Small intestine (tissue), 7 donors: Measurements from ENCODE around the gene SYNM. TPM values are rescaled to one million over a fixed set of nuclear protein-coding genes. Genes with fewer than 3 reads are reported as not detected.

Experiments used
- DNase-seq, 2 donors: peaks; one replicate each; pipeline versions ENCODE4 v3.0.0 to v3.0.0-alpha.2; 2013
- FAIRE-seq: peaks from 2 replicates; lab custom pipeline; 2012; peaks lifted over from hg19 to GRCh38; lab: Jason Lieb, UNC
- H3K27ac ChIP-seq, 3 donors: one replicate each; pipeline ENCODE4 v1.5.1; 2013; ENCODE audit warnings: low read length in 2 of 3, mild to moderate bottlenecking in 2 of 3, control low read depth in 1 of 3, inconsistent platforms in 1 of 3, low read depth in 1 of 3, moderate library complexity in 1 of 3
- H3K27me3 ChIP-seq, 3 donors: one replicate each; pipeline ENCODE4 v1.6.1; 2013; ENCODE audit warnings: low read length in 3 of 3, inconsistent platforms in 1 of 3; ENCODE audit not compliant: control insufficient read depth in 3 of 3, insufficient read depth in 3 of 3
- H3K36me3 ChIP-seq, 3 donors: one replicate each; pipeline ENCODE4 v1.6.1; 2013; ENCODE audit warnings: low read length in 3 of 3, inconsistent platforms in 1 of 3, low read depth in 1 of 3, mild to moderate bottlenecking in 1 of 3, moderate library complexity in 1 of 3; ENCODE audit not compliant: control insufficient read depth in 3 of 3, insufficient read depth in 2 of 3
- H3K4me1 ChIP-seq, 3 donors: one replicate each; pipeline ENCODE4 v1.6.1; 2013; ENCODE audit warnings: low read length in 2 of 3, inconsistent platforms in 1 of 3, low read depth in 1 of 3, mild to moderate bottlenecking in 1 of 3, moderate library complexity in 1 of 3; ENCODE audit not compliant: control insufficient read depth in 3 of 3, insufficient read depth in 2 of 3
- H3K4me3 ChIP-seq, 3 donors: one replicate each; pipeline ENCODE4 v1.5.1; 2013; ENCODE audit warnings: low read length in 3 of 3, control low read depth in 1 of 3, inconsistent platforms in 1 of 3, low read depth in 1 of 3, mild to moderate bottlenecking in 1 of 3, moderate library complexity in 1 of 3
- H3K9me3 ChIP-seq, 2 donors: one replicate each; pipeline ENCODE4 v1.6.1; 2013; ENCODE audit warnings: low read depth in 1 of 2, low read length in 1 of 2; ENCODE audit not compliant: control insufficient read depth in 2 of 2, insufficient read depth in 1 of 2
- WGBS, 3 donors: extraction: QIAGEN DNeasy Blood & Tissue Kit; methylation state at CpG; one replicate each; pipeline ENCODE4 v1.1.7; 2013; 5-methylcytosine and 5-hydroxymethylcytosine counted together
- polyA plus RNA-seq, 4 donors: library from polyadenylated mRNA; stranded (reverse) in 3 of 4; unstranded in 1 of 4; fragments of 200-250 nt in 3 of 4; fragments of 120-200 nt in 1 of 4; gene quantifications; one replicate each; pipeline versions ENCODE4 v1.2.1 to v1.2.3, GENCODE V29; 2013
- donor health status: healthy with polysubstance abuse.
- donor health status: control.
- donor health status: control.
- donor health status: Bipolar disorder and iron deficiency.
- donor health status: healthy.

SYNM gene
- polyA plus RNA-seq, 4 donors, result 2.9 to 18.1 (median 3.3) TPM

GRCh38 chr15:99113547-99114271 lies 8.8 kb downstream of the SYNM start:
- WGBS, 3 donors, result 88 to 89% (median 89%) methylated on average over 13 of the region's 13 CpGs
- no peaks in the 10 kb centered on the region for H3K4me1 ChIP-seq
- no peak overlapping the region for H3K27ac ChIP-seq
- peaks cover 0 to 6% (median 0%) of the 10 kb centered on the region in 3 donors for H3K36me3 ChIP-seq
- H3K27me3 ChIP-seq, result peaks cover 0 to 3% (median 0%) of the 10 kb centered on the region in 3 donors
- FAIRE-seq (no peak), DNase-seq (no peak)
- no peak overlapping the region for H3K4me3 ChIP-seq
- no peaks in the 10 kb centered on the region for H3K9me3 ChIP-seq

GRCh38 chr15:99114511-99115299 lies 9.8 kb downstream of the SYNM start:
- H3K36me3 ChIP-seq, result peaks cover 0 to 6% (median 0%) of the 10 kb centered on the region in 3 donors
- 55 to 77% (median 60%) methylated on average over 12 of the region's 12 CpGs for WGBS, 3 donors
- peaks cover 0 to 3% (median 0%) of the 10 kb centered on the region in 3 donors for H3K27me3 ChIP-seq
- no peak overlapping the region for H3K4me3 ChIP-seq
- H3K9me3 ChIP-seq, result no peaks in the 10 kb centered on the region
- no peak overlapping the region for H3K27ac ChIP-seq
- H3K4me1 ChIP-seq, result no peaks in the 10 kb centered on the region
- DNase-seq (peak in 1 of 2 donors; percentile 66), FAIRE-seq (no peak)

- Histone ChIP-seq H3K36me3 (peaks cover 0 to 6% (median 0%) of the 10 kb centered on the region in 3 donors), H3K4me1 (no peaks in the 10 kb centered on the region), H3K9me3 (no peaks in the 10 kb centered on the region), H3K4me3 (no peak overlapping the region), H3K27me3 (peaks cover 0 to 1% (median 0%) of the 10 kb centered on the region in 3 donors), H3K27ac (no peak overlapping the region)
- DNase-seq (no peak), FAIRE-seq (no peak)
- WGBS, 3 donors, result 75 to 86% (median 86%) methylated on average over 11 of the region's 11 CpGs
Measured at GRCh38 chr15:99115300-99116215, 10.7 kb downstream of the SYNM start.

- no peaks in the 10 kb centered on the region for H3K27me3 ChIP-seq
- no peak overlapping the region for H3K4me3 ChIP-seq
- H3K4me1 ChIP-seq, result no peaks in the 10 kb centered on the region
- no peaks in the 10 kb centered on the region for H3K9me3 ChIP-seq
- FAIRE-seq (no peak), DNase-seq (no peak)
- peaks cover 0 to 6% (median 0%) of the 10 kb centered on the region in 3 donors for H3K36me3 ChIP-seq
- no peak overlapping the region for H3K27ac ChIP-seq
- WGBS, 3 donors, result 80 to 90% (median 88%) methylated on average over 8 of the region's 8 CpGs
Measured at GRCh38 chr15:99117111-99117510, 12.2 kb downstream of the SYNM start.

GRCh38 chr15:99117563-99118257 lies 12.8 kb downstream of the SYNM start:
- H3K27me3 ChIP-seq, result no peaks in the 10 kb centered on the region
- H3K27ac ChIP-seq, result no peak overlapping the region
- no peak for FAIRE-seq

GRCh38 chr15:99118258-99118632 lies 13.4 kb downstream of the SYNM start:
- FAIRE-seq (no peak), DNase-seq (no peak)
- no peak overlapping the region for H3K27ac ChIP-seq
- peaks cover 0 to 4% (median 1%) of the 10 kb centered on the region in 3 donors for H3K4me1 ChIP-seq
- no peak overlapping the region for H3K4me3 ChIP-seq
- WGBS, 3 donors, result 78 to 88% (median 78%) methylated on average over 7 of the region's 7 CpGs
- no peaks in the 10 kb centered on the region for H3K27me3 ChIP-seq
- H3K36me3 ChIP-seq, result peaks cover 0 to 6% (median 0%) of the 10 kb centered on the region in 3 donors
- no peaks in the 10 kb centered on the region for H3K9me3 ChIP-seq

More at GRCh38 chr15:99117563-99118257, 12.8 kb downstream of the SYNM start:
- Histone ChIP-seq H3K9me3 (no peaks in the 10 kb centered on the region), H3K4me1 (no peaks in the 10 kb centered on the region), H3K4me3 (no peak overlapping the region), H3K36me3 (peaks cover 0 to 6% (median 0%) of the 10 kb centered on the region in 3 donors)
- DNase-seq, result no peak
- 83 to 91% (median 87%) methylated on average over 20 of the region's 20 CpGs for WGBS, 3 donors

- Histone ChIP-seq H3K9me3 (no peaks in the 10 kb centered on the region), H3K4me3 (no peak overlapping the region), H3K36me3 (peaks cover 0 to 9% (median 0%) of the 10 kb centered on the region in 3 donors), H3K27ac (no peak overlapping the region), H3K27me3 (no peaks in the 10 kb centered on the region), H3K4me1 (peaks cover under 1 to 9% (median 5%) of the 10 kb centered on the region in 3 donors)
- FAIRE-seq, result no peak
- DNase-seq, result no peak
- 79 to 94% (median 91%) methylated on average over 22 of the region's 22 CpGs for WGBS, 3 donors
Measured at GRCh38 chr15:99118801-99119546, 14.1 kb downstream of the SYNM start.
